Activated CD4-positive, CD25-positive, alpha-beta regulatory T cell treated with anti-CD3 and anti-CD28 coated beads, Interleukin-2, amount 50 U/mL, for 24 hours (primary cell): ENCODE measurements around the gene TAS2R13.

Experiments
- ATAC-seq, 2 donors: fragments of 150-1000 bp; cut with Tn5 transposase; one replicate each; pipeline ENCODE4 v1.10.0; 2021; ENCODE audit warnings: mild to moderate bottlenecking in 1 of 2, moderate library complexity in 1 of 2

The TAS2R13 gene

GRCh38 chr12:10909462-10909861 is at the start of gene TAS2R13:
TAS2R13 (minus strand) TSS chr12:10909562; CDS start chr12:10909298, 264 bp downstream.
- no peak for ATAC-seq

GRCh38 chr12:10957741-10958140 is 48.4 kb upstream of the TAS2R13 start:
- ATAC-seq: no peak

GRCh38 chr12:10956085-10956484 is 46.7 kb upstream of the TAS2R13 start:
- no peak for ATAC-seq

- no peak for ATAC-seq
These were observed 43.3 kb upstream of the TAS2R13 start for GRCh38 chr12:10952645-10953044.

- ATAC-seq: no peak
These were observed 33.8 kb upstream of the TAS2R13 start for GRCh38 chr12:10943167-10943566.

GRCh38 chr12:10941916-10942607 is 32.7 kb upstream of the TAS2R13 start:
- no peak for ATAC-seq

GRCh38 chr12:10941369-10941768 is 32.0 kb upstream of the TAS2R13 start:
- no peak for ATAC-seq

- no peak for ATAC-seq
These were observed 31.0 kb upstream of the TAS2R13 start for GRCh38 chr12:10940389-10940788.

- no peak for ATAC-seq
These were observed 29.8 kb upstream of the TAS2R13 start, which contains the start of gene TAS2R14 for GRCh38 chr12:10939163-10939562. TAS2R14 (minus strand) TSS chr12:10939263; CDS start chr12:10939207, 56 bp downstream.

- ATAC-seq: no peak
These were observed 27.1 kb upstream of the TAS2R13 start for GRCh38 chr12:10936506-10936905.

GRCh38 chr12:10928746-10929286 is 19.5 kb upstream of the TAS2R13 start, which contains the start of gene PRH2:
PRH2 (plus strand) TSS chr12:10929236; CDS start chr12:10929274, 38 bp downstream.
- ATAC-seq: no peak

GRCh38 chr12:10926269-10926668 is 16.9 kb upstream of the TAS2R13 start:
- ATAC-seq: no peak

- no peak for ATAC-seq
These were observed 10.4 kb upstream of the TAS2R13 start for GRCh38 chr12:10919809-10920208.

GRCh38 chr12:10910380-10910779 is 1.0 kb upstream of the TAS2R13 start:
- no peak for ATAC-seq

GRCh38 chr12:10904686-10905085 is 4.7 kb downstream of the TAS2R13 start:
- no peak for ATAC-seq

- no peak for ATAC-seq
These were observed 7.9 kb downstream of the TAS2R13 start for GRCh38 chr12:10901427-10901826.

GRCh38 chr12:10900972-10901371 is 8.4 kb downstream of the TAS2R13 start:
- no peak for ATAC-seq

- no peak for ATAC-seq
These were observed 8.8 kb downstream of the TAS2R13 start for GRCh38 chr12:10900530-10900929.

- ATAC-seq: no peak
These were observed 12.5 kb downstream of the TAS2R13 start for GRCh38 chr12:10896854-10897253.

GRCh38 chr12:10891937-10892336 is 17.4 kb downstream of the TAS2R13 start:
- ATAC-seq: no peak

GRCh38 chr12:10889226-10889625 is 20.1 kb downstream of the TAS2R13 start:
- no peak for ATAC-seq

- no peak for ATAC-seq
These were observed 25.2 kb downstream of the TAS2R13 start, which contains the start of gene PRH1 for GRCh38 chr12:10884086-10884725. PRH1 (minus strand) TSS chr12:10884255; CDS start chr12:10884217, 38 bp downstream.

GRCh38 chr12:10873378-10873777 is 36.0 kb downstream of the TAS2R13 start:
- ATAC-seq: no peak

- ATAC-seq: no peak
These were observed 42.0 kb downstream of the TAS2R13 start for GRCh38 chr12:10867381-10867780.
